ENCODE results near the gene HOXD9. TPM values are rescaled to one million over a fixed set of nuclear protein-coding genes. Genes with fewer than 3 reads are reported as not detected.
A peak's percentile ranks its signal among the peaks of the same experiment; 100 is the strongest.

The HOXD9 gene
- polyA plus RNA-seq (2012; rRNA removed), result 3.6 and 4.8 TPM in 2 replicates
- 4.2 and 5.0 TPM in 2 replicates for polyA plus RNA-seq (2012; cell fraction: cytosol; rRNA removed)
- 4.3 and 6.4 TPM in 2 replicates for polyA plus RNA-seq (2012; cell fraction: nucleus; rRNA removed)

DNA sequence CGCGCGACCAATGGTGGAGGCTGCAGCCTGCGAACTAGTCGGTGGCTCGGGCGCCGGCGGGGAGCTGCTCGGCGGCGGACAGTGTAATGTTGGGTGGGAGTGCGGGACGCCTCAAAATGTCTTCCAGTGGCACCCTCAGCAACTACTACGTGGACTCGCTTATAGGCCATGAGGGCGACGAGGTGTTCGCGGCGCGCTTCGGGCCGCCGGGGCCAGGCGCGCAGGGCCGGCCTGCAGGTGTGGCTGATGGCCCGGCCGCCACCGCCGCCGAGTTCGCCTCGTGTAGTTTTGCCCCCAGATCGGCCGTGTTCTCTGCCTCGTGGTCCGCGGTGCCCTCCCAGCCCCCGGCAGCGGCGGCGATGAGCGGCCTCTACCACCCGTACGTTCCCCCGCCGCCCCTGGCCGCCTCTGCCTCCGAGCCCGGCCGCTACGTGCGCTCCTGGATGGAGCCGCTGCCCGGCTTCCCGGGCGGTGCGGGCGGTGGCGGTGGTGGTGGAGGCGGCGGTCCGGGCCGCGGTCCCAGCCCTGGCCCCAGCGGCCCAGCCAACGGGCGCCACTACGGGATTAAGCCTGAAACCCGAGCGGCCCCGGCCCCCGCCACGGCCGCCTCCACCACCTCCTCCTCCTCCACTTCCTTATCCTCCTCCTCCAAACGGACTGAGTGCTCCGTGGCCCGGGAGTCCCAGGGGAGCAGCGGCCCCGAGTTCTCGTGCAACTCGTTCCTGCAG, at the start of gene HOXD9:
Gene HOXD9 (plus strand): TSS at position 37 of the 728 bp plus-strand sequence. CDS start 50 bp downstream, at position 87.
- Histone ChIP-seq H3K9me3 (no peaks in the 10 kb centered on the region), H3K4me1 (ENCODE audit: control insufficient read depth in 1 of 2, insufficient read depth in 2 of 2, low read depth in 1 of 2, low read length in 1 of 2) (peaks cover 4 to 16% of the 10 kb centered on the region in 2 experiments; a peak in 3 of 4 replicates), H3K9ac (peak within 1 kb of the TSS; percentile 63), H3K36me3 (replicated peaks in 1 of 2; ENCODE audit: control insufficient read depth in 1 of 2, insufficient read depth in 2 of 2, low read length in 1 of 2) (no peaks in the 10 kb centered on the region), H2AFZ (ENCODE audit: low read depth) (peak within 1 kb of the TSS; percentile 94), H3K79me2 (ENCODE audit: insufficient read depth) (no peaks in the 10 kb centered on the region), H3K4me3 (ENCODE audit: low read depth in 2 of 2, low read length in 1 of 2) (peak within 1 kb of the TSS; percentile 66 to 78), H3K27ac (ENCODE audit: low read depth in 2 of 2, low read length in 1 of 2) (peak within 1 kb of the TSS in 1 of 2 experiments; percentile 87; a peak in 2 of 4 replicates), H4K20me1 (ENCODE audit: insufficient read depth) (no peaks in the 10 kb centered on the region), H3K27me3 (ENCODE audit: insufficient read depth) (peaks cover 5% of the 10 kb centered on the region), H3K4me2 (peak within 1 kb of the TSS; percentile 84), H3K9me2 (no peaks in the 10 kb centered on the region), H3F3A (replicated peaks; ENCODE audit: insufficient read depth) (peaks cover 3% of the 10 kb centered on the region)
- ChIA-PET CTCF (interaction anchor here (0.6 to 26.1 kb wide), 19 partner anchors 8 to 1038 kb away, joined by 3 to 1047 read pairs (median 5); partner anchors contain the start of genes HOXD10, HOXD11 and HOXD13), POLR2A (interaction anchor here (0.5 to 4.1 kb wide), 12 partner anchors 9 to 1066 kb away, joined by 3 to 27 read pairs (median 4); partner anchors contain the start of gene HOXD1)
- TF ChIP-seq NFIC (IDR thresholded peaks at IDR 0.05; ENCODE audit: borderline replicate concordance) (no peak), MXI1 (IDR thresholded peaks at IDR 0.05; ENCODE audit: low read depth, low read length) (peak; percentile 76; the same call in 1 of the 2 replicates), TAF1 (IDR thresholded peaks at IDR 0.05; ENCODE audit: borderline replicate concordance, low read depth, low read length) (peak; percentile 54; the same call in 1 of the 2 replicates), POLR2AphosphoS5 (IDR thresholded peaks at IDR 0.05; ENCODE audit: low read depth, low read length) (peak; percentile 80)
- WGBS (ENCODE audit: low lambda C conversion rate), result 33% methylated on average over 37 of the region's 84 CpGs
- DNase-seq, result peak; percentile 93

DNA sequence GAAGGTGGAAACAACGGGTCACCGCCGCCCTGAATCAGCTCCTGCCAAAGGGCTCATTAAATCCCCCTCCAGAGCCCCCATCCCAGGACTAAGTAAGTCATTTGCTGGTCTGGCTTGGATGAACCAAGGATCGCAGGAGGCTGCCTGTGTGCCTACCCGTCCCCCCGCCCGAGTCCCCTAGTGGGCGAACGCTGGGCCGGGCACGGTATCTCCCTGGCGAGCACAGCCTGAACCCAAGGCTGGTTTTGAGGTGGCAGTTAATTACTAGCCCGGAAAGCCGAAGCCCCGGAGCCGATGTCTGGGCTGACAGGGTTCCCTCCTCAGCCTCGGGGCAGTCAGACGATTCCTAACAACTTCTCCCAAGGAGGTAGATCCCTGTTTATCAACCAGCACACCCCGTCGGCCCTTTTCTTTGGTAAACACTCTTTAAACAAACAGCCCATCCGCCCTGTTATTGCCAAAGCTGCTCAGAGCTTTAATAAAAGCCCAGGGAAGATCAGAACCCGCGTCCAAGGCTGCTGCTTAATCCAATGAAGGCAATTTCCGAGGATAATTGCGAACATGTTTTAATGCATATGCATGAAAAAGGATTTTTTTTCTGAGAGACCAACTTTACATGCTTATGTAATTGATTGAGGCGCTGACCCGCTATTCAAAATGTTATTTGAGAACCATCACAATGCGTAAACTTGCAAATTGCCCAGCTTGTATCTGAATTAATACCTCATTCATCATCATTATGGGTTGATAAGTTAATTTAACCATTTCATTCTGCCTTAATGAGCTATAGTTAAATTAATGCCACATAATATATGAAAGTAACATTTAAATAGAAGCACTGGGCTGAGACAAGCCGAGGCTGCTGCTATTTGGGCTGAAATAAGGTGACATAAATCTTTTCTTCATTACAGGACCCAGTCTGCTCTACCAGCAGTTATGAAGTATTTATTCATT, 49.3 kb upstream of the HOXD9 start:
- Histone ChIP-seq H3K27me3 (ENCODE audit: insufficient read depth) (peaks cover 7% of the 10 kb centered on the region), H3K9me2 (no peaks in the 10 kb centered on the region), H3F3A (replicated peaks; ENCODE audit: insufficient read depth) (peaks cover under 1% of the 10 kb centered on the region), H4K20me1 (ENCODE audit: insufficient read depth) (no peaks in the 10 kb centered on the region), H3K4me1 (ENCODE audit: control insufficient read depth in 1 of 2, insufficient read depth in 2 of 2, low read depth in 1 of 2, low read length in 1 of 2) (no peaks in the 10 kb centered on the region), H3K9ac (no peak overlapping the region), H3K36me3 (replicated peaks in 1 of 2; ENCODE audit: control insufficient read depth in 1 of 2, insufficient read depth in 2 of 2, low read length in 1 of 2) (no peaks in the 10 kb centered on the region), H3K79me2 (ENCODE audit: insufficient read depth) (no peaks in the 10 kb centered on the region), H3K27ac (ENCODE audit: low read depth in 2 of 2, low read length in 1 of 2) (no peak overlapping the region), H3K4me2 (no peak overlapping the region), H2AFZ (ENCODE audit: low read depth) (no peak overlapping the region), H3K4me3 (ENCODE audit: low read depth in 2 of 2, low read length in 1 of 2) (no peak overlapping the region), H3K9me3 (no peaks in the 10 kb centered on the region)
- ChIA-PET POLR2A (no interaction called here), CTCF (interaction anchor here (0.9 to 3.3 kb wide), 4 partner anchors 10 to 383 kb away, joined by 4 to 10 read pairs (median 6); no protein-coding TSS in a partner anchor)
- DNase-seq, result no peak
- 63% methylated on average over 14 of the region's 29 CpGs for WGBS (ENCODE audit: low lambda C conversion rate)
- TF ChIP-seq, protein P1, sequence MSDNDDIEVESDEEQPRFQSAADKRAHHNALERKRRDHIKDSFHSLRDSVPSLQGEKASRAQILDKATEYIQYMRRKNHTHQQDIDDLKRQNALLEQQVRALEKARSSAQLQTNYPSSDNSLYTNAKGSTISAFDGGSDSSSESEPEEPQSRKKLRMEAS (IDR thresholded peaks at IDR 0.05; ENCODE audit: low read depth), result no peak
- TF ChIP-seq GATA2 (CRISPR knock-in tag; IDR thresholded peaks at IDR 0.05), result no peak
- no peak for TF ChIP-seq TCF12 (IDR thresholded peaks at IDR 0.05)
- no peak for TF ChIP-seq FOXJ3 (CRISPR knock-in tag; IDR thresholded peaks at IDR 0.05)
- TF ChIP-seq CHD2 (IDR thresholded peaks at IDR 0.05; ENCODE audit: low read length, partially characterized antibody), result no peak
